Kidney epithelial cell (primary cell): ENCODE data around the gene ARGLU1. TPM values are rescaled to one million over a fixed set of nuclear protein-coding genes. Genes with fewer than 3 reads are reported as not detected.

Experiments
- DNase-seq: peaks from one replicate; pipeline ENCODE4 v3.0.0-alpha.2; 2010; ENCODE audit warnings: low read depth
- H3K27me3 ChIP-seq: 2 replicates; pipeline ENCODE4 v1.6.0; 2011; ENCODE audit warnings: low read length; ENCODE audit not compliant: control insufficient read depth, insufficient read depth
- H3K36me3 ChIP-seq: 2 replicates; pipeline ENCODE4 v1.5.1; 2011; ENCODE audit warnings: low read length; ENCODE audit not compliant: control insufficient read depth, insufficient read depth
- H3K4me3 ChIP-seq: 2 replicates; pipeline ENCODE4 v1.5.1; 2011; ENCODE audit warnings: low read depth, mild to moderate bottlenecking, control low read depth, low read length
- CTCF ChIP-seq: IDR thresholded peaks from 2 replicates; pipeline ENCODE4 v1.5.1; 2011; ENCODE audit warnings: mild to moderate bottlenecking, moderate library complexity, low read length, control low read depth, inconsistent platforms; ENCODE audit not compliant: insufficient read depth, poor library complexity, severe bottlenecking
- total RNA-seq: library from RNA; depleted of rRNA; stranded (reverse); fragments of >200 nt; gene quantifications from 2 replicates; pipeline ENCODE4 v1.2.3, GENCODE V29; 2015

The ARGLU1 gene
- total RNA-seq, 1 donor from 2014 or later = 50.1 TPM

GRCh38 chr13:106491928-106492587 is 75.9 kb downstream of the ARGLU1 start:
- TF ChIP-seq CTCF = no peak
- Histone ChIP-seq H3K4me3 (no peak overlapping the region), H3K27me3 (no peaks in the 10 kb centered on the region), H3K36me3 (peaks cover 6% of the 10 kb centered on the region)
- no peak for DNase-seq

Other genes with a start within 250 kb of the ARGLU1 start
- 42.1 and 46.3 TPM in 2 replicates for gene EFNB2, start 32.5 kb downstream of the ARGLU1 start, total RNA-seq